HG03139 (cell line): ENCODE results near the gene PACS1.

Experiments
- ATAC-seq: cut with Tn5 transposase; IDR thresholded peaks from one replicate; pipeline ENCODE4 v1.9.1; 2021; ENCODE audit not compliant: unreplicated experiment

The PACS1 gene

GRCh38 chr11:66221726-66222236 is 151.7 kb downstream of the PACS1 start:
- no peak for ATAC-seq

- peak; percentile 72 for ATAC-seq
Measured at GRCh38 chr11:66222358-66223149, 152.5 kb downstream of the PACS1 start.

- ATAC-seq: no peak
Measured at GRCh38 chr11:66224226-66224855, 154.3 kb downstream of the PACS1 start.

GRCh38 chr11:66225066-66225465 is 155.0 kb downstream of the PACS1 start:
- ATAC-seq: no peak

GRCh38 chr11:66226101-66226500 is 156.0 kb downstream of the PACS1 start:
- no peak for ATAC-seq

GRCh38 chr11:66227700-66228099 is 157.6 kb downstream of the PACS1 start:
- ATAC-seq: no peak

GRCh38 chr11:66228521-66228920 is 158.4 kb downstream of the PACS1 start:
- ATAC-seq: no peak

- ATAC-seq: no peak
Measured at GRCh38 chr11:66230156-66230555, 160.1 kb downstream of the PACS1 start.

- ATAC-seq: no peak
Measured at GRCh38 chr11:66230978-66231377, 160.9 kb downstream of the PACS1 start.

- no peak for ATAC-seq
Measured at GRCh38 chr11:66231561-66231960, 161.5 kb downstream of the PACS1 start.

GRCh38 chr11:66232769-66233168 is 162.7 kb downstream of the PACS1 start:
- ATAC-seq: no peak

GRCh38 chr11:66233301-66233700 is 163.2 kb downstream of the PACS1 start:
- no peak for ATAC-seq

- no peak for ATAC-seq
Measured at GRCh38 chr11:66235141-66235540, 165.1 kb downstream of the PACS1 start.

- ATAC-seq: no peak
Measured at GRCh38 chr11:66237867-66238266, 167.8 kb downstream of the PACS1 start.

- no peak for ATAC-seq
Measured at GRCh38 chr11:66238786-66239413, 168.8 kb downstream of the PACS1 start.

GRCh38 chr11:66239511-66239910 is 169.4 kb downstream of the PACS1 start:
- ATAC-seq: no peak

GRCh38 chr11:66239998-66240780 is 170.1 kb downstream of the PACS1 start:
- ATAC-seq: no peak

GRCh38 chr11:66240781-66241136 is 170.7 kb downstream of the PACS1 start:
- ATAC-seq: no peak

GRCh38 chr11:66242095-66242765 is 172.2 kb downstream of the PACS1 start:
- no peak for ATAC-seq

GRCh38 chr11:66243782-66244535 is 173.9 kb downstream of the PACS1 start:
- no peak for ATAC-seq
